Esophagus muscularis mucosa (tissue), 4 donors: ENCODE data around the gene MRPL28. TPM values are rescaled to one million over a fixed set of nuclear protein-coding genes. Genes with fewer than 3 reads are reported as not detected.

Experiments
- DNase-seq: peaks from one replicate; pipeline ENCODE4 v3.0.0-alpha.2; 2017; ENCODE audit errors: extremely low spot score
- H3K27ac ChIP-seq, 4 donors: fragments of 200-600 bp; sonication (generic); replicated peaks in 1 of 4; 1 replicate in 3 of 4; 2 replicates in 1 of 4; pipeline ENCODE4 v1.5.1; 2016 to 2019; ENCODE audit warnings: mild to moderate bottlenecking in 1 of 4
- H3K27me3 ChIP-seq, 4 donors: fragments of 200-600 bp; sonication (generic); one replicate each; pipeline versions ENCODE4 v1.5.1 to v1.6.0; 2016 to 2019
- H3K36me3 ChIP-seq, 4 donors: fragments of 200-600 bp; sonication (generic); one replicate each; pipeline ENCODE4 v1.5.1; 2016 to 2019
- H3K4me1 ChIP-seq, 4 donors: fragments of 200-600 bp; sonication (generic); one replicate each; pipeline ENCODE4 v1.5.1; 2016 to 2019
- H3K4me3 ChIP-seq, 4 donors: fragments of 200-600 bp; sonication (generic); 1 replicate in 2 of 4; 2 replicates in 2 of 4; pipeline ENCODE4 v1.5.1; 2016 to 2019; ENCODE audit warnings: mild to moderate bottlenecking in 4 of 4, moderate library complexity in 1 of 4
- H3K9me3 ChIP-seq, 4 donors: fragments of 200-600 bp; sonication (generic); 1 replicate in 3 of 4; 2 replicates in 1 of 4; pipeline ENCODE4 v1.5.1; 2016 to 2019
- CTCF ChIP-seq, 3 experiments: fragments of 200-600 bp in 2 of 3; fragments of 450-650 bp in 1 of 3; sonication (generic) in 2 of 3; IDR thresholded peaks; one replicate each; pipeline ENCODE4 v1.5.1; 2017 to 2019; ENCODE audit warnings: antibody characterized with exemption in 3 of 3, mild to moderate bottlenecking in 2 of 3, moderate library complexity in 1 of 3
- EP300 ChIP-seq: sonication (generic); formaldehyde crosslinking; IDR thresholded peaks from one replicate; pipeline ENCODE4 v1.6.1; 2017; ENCODE audit warnings: antibody characterized with exemption
- POLR2A ChIP-seq: fragments of 450-650 bp; IDR thresholded peaks from one replicate; pipeline ENCODE4 v1.6.1; 2017; ENCODE audit warnings: antibody characterized with exemption, moderate library complexity, mild to moderate bottlenecking, low read depth
- POLR2AphosphoS5 ChIP-seq, 2 donors: sonication (generic); formaldehyde crosslinking; IDR thresholded peaks; one replicate each; pipeline ENCODE4 v1.6.1; 2017; ENCODE audit warnings: antibody characterized with exemption in 2 of 2
- WGBS: methylation state at CpG from one replicate; pipeline ENCODE4 v1.1.5; 2018; 5-methylcytosine and 5-hydroxymethylcytosine counted together
- intact Hi-C: fragments of 100-400 bp; cut with DNase I; formaldehyde crosslinking; loops from one replicate; pipeline ENCODE4 v1.15.1; 2023
- total RNA-seq, 4 donors: library from RNA; depleted of rRNA; stranded (reverse); fragments of >200 nt; gene quantifications; one replicate each; pipeline versions ENCODE4 v1.1.0 to v1.2.1, GENCODE V29; 2016

Gene MRPL28
- total RNA-seq, 4 donors from 2014 or later: 53.6 to 93.8 (median 69.5) TPM

GRCh38 chr16:381012-381788 is 10.9 kb upstream of the MRPL28 start:
- Histone ChIP-seq H3K4me3 (peak overlapping the region; percentile 68 to 98 (median 94)), H3K9me3 (no peaks in the 10 kb centered on the region), H3K27me3 (no peaks in the 10 kb centered on the region), H3K36me3 (peaks cover 8 to 16% (median 15%) of the 10 kb centered on the region in 4 donors), H3K27ac (peak overlapping the region; percentile 66 to 81 (median 80)), H3K4me1 (peaks cover 27 to 51% (median 44%) of the 10 kb centered on the region in 4 donors)
- 7% methylated on average over 17 of the region's 73 CpGs for WGBS
- intact Hi-C loops: no loop called here
- no peak for TF ChIP-seq POLR2AphosphoS5 (IDR thresholded peaks at IDR 0.05)
- no peak for TF ChIP-seq EP300
- no peak for TF ChIP-seq POLR2A
- no peak for TF ChIP-seq CTCF (IDR thresholded peaks at IDR 0.05)
- DNase-seq: no peak

GRCh38 chr16:380762-381011 is 10.3 kb upstream of the MRPL28 start:
- TF ChIP-seq POLR2A (no peak), EP300 (no peak), CTCF (IDR thresholded peaks at IDR 0.05) (no peak), POLR2AphosphoS5 (IDR thresholded peaks at IDR 0.05) (no peak)
- peak overlapping the region in 3 of 4 donors; percentile 79 to 81 (median 80) for H3K27ac ChIP-seq
- peaks cover 13 to 22% (median 20%) of the 10 kb centered on the region in 4 donors for H3K36me3 ChIP-seq
- no peaks in the 10 kb centered on the region for H3K9me3 ChIP-seq
- H3K27me3 ChIP-seq: no peaks in the 10 kb centered on the region
- WGBS: 10% methylated on average over 12 of the region's 12 CpGs
- peaks cover 27 to 51% (median 44%) of the 10 kb centered on the region in 4 donors for H3K4me1 ChIP-seq
- intact Hi-C loops: no loop called here
- H3K4me3 ChIP-seq: peak overlapping the region; percentile 68 to 98 (median 94)
- DNase-seq: no peak

GRCh38 chr16:379961-380761 is 9.8 kb upstream of the MRPL28 start:
- no peaks in the 10 kb centered on the region for H3K9me3 ChIP-seq
- peak overlapping the region in 1 of 4 donors; percentile 80 for H3K27ac ChIP-seq
- no peak for DNase-seq
- H3K36me3 ChIP-seq: peaks cover 14 to 27% (median 23%) of the 10 kb centered on the region in 4 donors
- peaks cover 27 to 51% (median 44%) of the 10 kb centered on the region in 4 donors for H3K4me1 ChIP-seq
- no peak for TF ChIP-seq POLR2A
- no peak for TF ChIP-seq EP300
- no peak for TF ChIP-seq CTCF (IDR thresholded peaks at IDR 0.05)
- TF ChIP-seq POLR2AphosphoS5 (IDR thresholded peaks at IDR 0.05): no peak
- H3K4me3 ChIP-seq: peak overlapping the region; percentile 68 to 98 (median 94)
- H3K27me3 ChIP-seq: no peaks in the 10 kb centered on the region
- 79% methylated on average over 23 of the region's 27 CpGs for whole genome bisulfite sequencing
- intact Hi-C loops: no loop called here

GRCh38 chr16:379183-379960 is 9.0 kb upstream of the MRPL28 start:
- Histone ChIP-seq H3K4me3 (no peak overlapping the region), H3K27ac (no peak overlapping the region), H3K27me3 (no peaks in the 10 kb centered on the region), H3K9me3 (no peaks in the 10 kb centered on the region), H3K36me3 (peaks cover 22 to 35% (median 31%) of the 10 kb centered on the region in 4 donors), H3K4me1 (peaks cover 27 to 51% (median 42%) of the 10 kb centered on the region in 4 donors)
- TF ChIP-seq CTCF (IDR thresholded peaks at IDR 0.05) (no peak), POLR2AphosphoS5 (IDR thresholded peaks at IDR 0.05) (no peak), EP300 (no peak), POLR2A (no peak)
- WGBS: 88% methylated on average over 6 of the region's 16 CpGs
- intact Hi-C loops: no loop called here
- DNase-seq: no peak
